ENCODE data around the gene LBHD1.

LBHD1 gene

GRCh38 chr11:62708793-62709192 lies 36.7 kb upstream of the LBHD1 start:
- Histone ChIP-seq H3K4me1 (ENCODE audit: control insufficient read depth in 1 of 2, insufficient read depth in 1 of 2, low read depth in 1 of 2, low read length in 1 of 2) (peaks cover 42 to 49% of the 10 kb centered on the region in 2 experiments), H3K9me3 (no peaks in the 10 kb centered on the region), H3K4me3 (ENCODE audit: low read depth in 1 of 2, low read length in 1 of 2) (peak overlapping the region; percentile 76 to 86)

GRCh38 chr11:62708392-62708791 lies 36.3 kb upstream of the LBHD1 start:
- Histone ChIP-seq H3K9me3 (no peaks in the 10 kb centered on the region), H3K4me3 (ENCODE audit: low read depth in 1 of 2, low read length in 1 of 2) (peak overlapping the region; percentile 76 to 86)

More at GRCh38 chr11:62708793-62709192, 36.7 kb upstream of the LBHD1 start:
- no peak for TF ChIP-seq CTCF (IDR thresholded peaks at IDR 0.05)
- H3K36me3 ChIP-seq: peaks cover 29% of the 10 kb centered on the region
- H3K27me3 ChIP-seq: no peaks in the 10 kb centered on the region
- H3K27ac ChIP-seq: peak overlapping the region; percentile 91

DNA sequence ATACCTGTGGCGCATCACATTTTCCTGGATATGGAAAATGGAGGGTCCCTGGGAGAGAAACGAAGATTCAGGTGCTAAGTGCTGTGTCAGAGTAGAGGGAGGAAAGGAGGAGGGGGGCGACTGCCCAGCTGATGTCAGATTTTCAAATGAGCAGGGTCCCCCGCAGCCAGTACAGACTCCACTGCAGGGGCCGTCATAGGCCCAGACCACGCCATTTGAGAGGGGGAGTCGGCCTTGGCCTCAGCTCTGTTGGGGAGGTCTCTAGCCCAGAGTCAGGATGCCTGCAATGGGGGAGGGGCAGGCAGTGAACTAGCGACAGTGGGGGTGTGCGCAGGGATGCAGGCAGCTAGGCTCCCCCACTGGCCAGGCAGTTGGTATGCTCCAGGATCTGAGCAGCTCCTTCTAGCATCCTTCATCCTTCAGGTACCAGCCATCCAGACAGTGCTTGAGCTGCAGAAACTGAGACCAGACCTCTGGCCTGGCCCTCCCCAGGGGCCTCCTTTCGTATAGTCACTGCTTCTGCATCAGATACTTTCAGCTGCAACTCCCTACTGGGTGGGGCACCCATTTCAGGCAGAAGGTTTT lies 35.3 kb upstream of the LBHD1 start, which contains the start of the genes BSCL2 and GNG3:
TSS of gene BSCL2 (minus strand) at position 148 of the 585 bp plus-strand sequence. CDS start 229 bp downstream, outside the sequence.
TSS of gene GNG3 (plus strand) at position 400 of the 585 bp plus-strand sequence. CDS start 620 bp downstream, outside the sequence.
- H3K9me3 ChIP-seq: no peaks in the 10 kb centered on the region
- peak within 1 kb of the TSS; percentile 91 for H3K27ac ChIP-seq
- TF ChIP-seq CTCF (IDR thresholded peaks at IDR 0.05): no peak
- H3K27me3 ChIP-seq: no peaks in the 10 kb centered on the region
- peak within 1 kb of the TSS; percentile 83 to 86 for H3K4me3 ChIP-seq (ENCODE audit: low read depth in 1 of 2, low read length in 1 of 2)
- H3K36me3 ChIP-seq: peaks cover 17% of the 10 kb centered on the region
- peaks cover 46 to 60% of the 10 kb centered on the region in 2 experiments for H3K4me1 ChIP-seq (ENCODE audit: control insufficient read depth in 1 of 2, insufficient read depth in 1 of 2, low read depth in 1 of 2, low read length in 1 of 2)

More at GRCh38 chr11:62708392-62708791, 36.3 kb upstream of the LBHD1 start:
- no peak for TF ChIP-seq CTCF (IDR thresholded peaks at IDR 0.05)
- Histone ChIP-seq H3K27me3 (no peaks in the 10 kb centered on the region), H3K36me3 (peaks cover 25% of the 10 kb centered on the region), H3K4me1 (ENCODE audit: control insufficient read depth in 1 of 2, insufficient read depth in 1 of 2, low read depth in 1 of 2, low read length in 1 of 2) (peaks cover 42 to 52% of the 10 kb centered on the region in 2 experiments), H3K27ac (peak overlapping the region; percentile 91)

GRCh38 chr11:62706850-62707247 lies 34.8 kb upstream of the LBHD1 start:
- no peak for TF ChIP-seq CTCF (IDR thresholded peaks at IDR 0.05)
- H3K4me3 ChIP-seq (ENCODE audit: low read depth in 1 of 2, low read length in 1 of 2): peak overlapping the region; percentile 75 to 83
- no peaks in the 10 kb centered on the region for H3K27me3 ChIP-seq
- peak overlapping the region; percentile 78 for H3K27ac ChIP-seq
- peaks cover 13% of the 10 kb centered on the region for H3K36me3 ChIP-seq
- H3K4me1 ChIP-seq (ENCODE audit: control insufficient read depth in 1 of 2, insufficient read depth in 1 of 2, low read depth in 1 of 2, low read length in 1 of 2): peaks cover 52 to 65% of the 10 kb centered on the region in 2 experiments
- no peaks in the 10 kb centered on the region for H3K9me3 ChIP-seq

DNA sequence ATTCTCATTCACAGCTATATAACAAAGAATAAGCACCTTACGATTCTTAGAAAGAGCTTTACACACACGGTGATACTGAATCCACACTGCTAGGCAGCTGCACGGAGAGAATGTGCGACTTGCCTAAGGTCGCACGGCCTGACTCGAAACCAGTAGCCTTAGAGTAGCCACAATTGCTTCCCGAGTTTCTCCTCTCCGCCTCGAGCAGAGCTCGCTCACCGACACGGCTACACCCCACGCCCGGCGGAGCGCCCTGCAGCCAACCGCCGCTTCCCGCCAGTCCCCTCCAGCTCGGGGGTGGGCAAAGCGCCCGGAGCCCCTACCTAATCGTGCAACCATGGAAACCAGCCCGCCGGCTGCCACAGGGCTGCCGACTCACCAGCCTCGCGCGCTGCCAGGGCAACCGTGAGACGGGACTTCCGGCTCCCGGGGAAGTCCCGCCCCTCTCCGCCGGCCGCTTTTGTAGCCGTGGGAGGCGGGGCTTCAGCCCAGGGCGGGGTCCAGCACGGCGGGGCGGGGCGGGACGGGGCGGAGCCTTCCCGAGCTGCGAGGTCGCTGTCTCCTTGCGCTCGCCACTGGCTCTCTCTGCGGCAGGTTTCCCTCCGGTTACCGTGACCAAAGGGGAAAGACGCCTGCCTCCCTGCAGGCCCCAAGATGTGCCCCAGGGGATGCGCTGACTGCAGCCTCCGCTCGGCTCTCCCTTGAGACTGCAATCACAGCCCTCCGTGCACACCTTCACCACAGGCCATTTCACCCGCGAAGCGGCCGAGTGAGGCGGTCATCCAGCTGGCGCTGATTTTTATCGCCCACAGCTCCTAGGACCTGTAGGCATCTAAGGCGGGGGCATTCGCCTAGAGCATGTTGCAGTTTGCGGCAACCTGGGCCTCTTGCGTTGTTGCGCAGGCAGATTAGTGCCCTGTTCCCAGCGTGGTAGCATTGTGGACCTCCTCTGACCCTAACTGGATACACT lies 34.1 kb upstream of the LBHD1 start:
- Histone ChIP-seq H3K9me3 (no peaks in the 10 kb centered on the region), H3K4me1 (ENCODE audit: control insufficient read depth in 1 of 2, insufficient read depth in 1 of 2, low read depth in 1 of 2, low read length in 1 of 2) (peaks cover 56 to 70% of the 10 kb centered on the region in 2 experiments), H3K36me3 (peaks cover 7% of the 10 kb centered on the region), H3K4me3 (ENCODE audit: low read depth in 1 of 2, low read length in 1 of 2) (peak overlapping the region; percentile 75 to 83), H3K27me3 (no peaks in the 10 kb centered on the region), H3K27ac (peak overlapping the region; percentile 78)
- TF ChIP-seq CTCF (IDR thresholded peaks at IDR 0.05): peak; percentile 47

Measured in neutrophil (primary cell).